ENCODE measurements around the gene GJA4. TPM values are rescaled to one million over a fixed set of nuclear protein-coding genes. Genes with fewer than 3 reads are reported as not detected.

The GJA4 gene
- total and polyA plus RNA-seq, 2 experiments from 2014 or later: 0.42 TPM; not detected in 1

DNA sequence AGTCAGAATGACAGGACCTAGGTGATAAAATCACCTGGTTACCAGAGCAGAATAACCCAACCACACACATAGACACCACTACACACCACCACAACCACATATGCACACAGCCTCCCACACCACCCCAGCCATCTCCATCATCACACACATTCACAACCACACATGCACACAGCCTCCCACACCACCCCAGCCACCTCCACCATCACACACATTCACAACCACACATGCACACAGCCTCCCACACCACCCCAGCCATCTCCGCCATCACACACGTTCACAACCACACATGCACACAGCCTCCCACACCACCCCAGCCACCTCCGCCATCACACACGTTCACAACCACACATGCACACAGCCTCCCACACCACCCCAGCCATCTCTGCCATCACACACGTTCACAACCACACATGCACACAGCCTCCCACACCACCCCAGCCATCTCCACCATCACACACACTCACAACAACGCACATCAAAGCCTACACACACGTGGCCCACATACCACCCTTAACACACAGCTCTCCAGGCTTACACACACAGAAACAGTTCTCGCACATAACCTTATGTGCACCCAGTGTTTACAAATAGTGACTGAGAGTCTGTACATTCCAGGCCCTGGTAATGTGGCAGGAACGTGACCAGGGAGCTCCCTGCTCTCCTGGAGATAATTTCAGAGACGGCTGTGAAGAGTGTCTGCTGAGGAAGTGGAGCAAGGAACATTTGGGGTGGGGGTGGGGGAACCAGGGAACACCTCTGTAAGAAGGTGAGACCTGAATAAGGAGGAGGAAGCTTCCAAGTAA is 15.1 kb upstream of the GJA4 start:
- Histone ChIP-seq H3K27ac (no peak overlapping the region), H3K36me3 (no peaks in the 10 kb centered on the region), H3K9me3 (ENCODE audit: low read depth) (no peaks in the 10 kb centered on the region), H3K4me1 (ENCODE audit: low read depth) (peaks cover 4% of the 10 kb centered on the region), H3K4me3 (no peak overlapping the region), H3K27me3 (peaks cover 41% of the 10 kb centered on the region)
- no peak for DNase-seq (ENCODE audit: low read depth in 1 of 2, low spot score in 1 of 2)
- TF ChIP-seq CTCF (IDR thresholded peaks at IDR 0.05; ENCODE audit: low read depth, low read length): no peak

- no peak overlapping the region for H3K27ac ChIP-seq
These were observed 14.4 kb upstream of the GJA4 start for GRCh38 chr1:34778381-34778780.

GRCh38 chr1:34779005-34779404 is 13.8 kb upstream of the GJA4 start:
- Histone ChIP-seq H3K27me3 (peaks cover 54% of the 10 kb centered on the region), H3K9me3 (ENCODE audit: low read depth) (no peaks in the 10 kb centered on the region), H3K4me3 (no peak overlapping the region), H3K4me1 (ENCODE audit: low read depth) (peaks cover 4% of the 10 kb centered on the region), H3K36me3 (no peaks in the 10 kb centered on the region), H3K27ac (no peak overlapping the region)
- DNase-seq (ENCODE audit: low read depth in 1 of 2, low spot score in 1 of 2): no peak
- no peak for TF ChIP-seq CTCF (IDR thresholded peaks at IDR 0.05; ENCODE audit: low read depth, low read length)

More at GRCh38 chr1:34778381-34778780, 14.4 kb upstream of the GJA4 start:
- no peak for TF ChIP-seq CTCF (IDR thresholded peaks at IDR 0.05; ENCODE audit: low read depth, low read length)
- no peak for DNase-seq (ENCODE audit: low read depth in 1 of 2, low spot score in 1 of 2)
- H3K36me3 ChIP-seq: no peaks in the 10 kb centered on the region
- H3K9me3 ChIP-seq (ENCODE audit: low read depth): no peaks in the 10 kb centered on the region
- H3K4me1 ChIP-seq (ENCODE audit: low read depth): peaks cover 4% of the 10 kb centered on the region
- H3K4me3 ChIP-seq: no peak overlapping the region
- H3K27me3 ChIP-seq: peaks cover 48% of the 10 kb centered on the region

GRCh38 chr1:34779526-34779925 is 13.3 kb upstream of the GJA4 start:
- no peak for TF ChIP-seq CTCF (IDR thresholded peaks at IDR 0.05; ENCODE audit: low read depth, low read length)
- H3K36me3 ChIP-seq: no peaks in the 10 kb centered on the region
- peaks cover 59% of the 10 kb centered on the region for H3K27me3 ChIP-seq
- no peak overlapping the region for H3K4me3 ChIP-seq
- no peak for DNase-seq (ENCODE audit: low read depth in 1 of 2, low spot score in 1 of 2)
- no peaks in the 10 kb centered on the region for H3K9me3 ChIP-seq (ENCODE audit: low read depth)
- H3K27ac ChIP-seq: no peak overlapping the region
- peaks cover 4% of the 10 kb centered on the region for H3K4me1 ChIP-seq (ENCODE audit: low read depth)

GRCh38 chr1:34779962-34780361 is 12.8 kb upstream of the GJA4 start:
- H3K4me1 ChIP-seq (ENCODE audit: low read depth): peaks cover 4% of the 10 kb centered on the region
- no peak for DNase-seq (ENCODE audit: low read depth in 1 of 2, low spot score in 1 of 2)
- no peak for TF ChIP-seq CTCF (IDR thresholded peaks at IDR 0.05; ENCODE audit: low read depth, low read length)
- H3K36me3 ChIP-seq: no peaks in the 10 kb centered on the region
- no peaks in the 10 kb centered on the region for H3K9me3 ChIP-seq (ENCODE audit: low read depth)
- peaks cover 60% of the 10 kb centered on the region for H3K27me3 ChIP-seq
- no peak overlapping the region for H3K4me3 ChIP-seq
- no peak overlapping the region for H3K27ac ChIP-seq
